ENCODE results near the gene OGDH.
A peak's percentile ranks its signal among the peaks of the same experiment; 100 is the strongest.

OGDH gene

GRCh38 chr7:44735403-44736165, 129.2 kb downstream of the OGDH start (continued):
- TF ChIP-seq ZNF324 (tag by site-specific recombination; IDR thresholded peaks at IDR 0.05) (no peak), REPIN1 (tag by site-specific recombination; IDR thresholded peaks at IDR 0.05; ENCODE audit: low read depth) (no peak), ZNF214 (tag by site-specific recombination; IDR thresholded peaks at IDR 0.05; ENCODE audit: borderline replicate concordance) (no peak), ZNF777 (tag by site-specific recombination; IDR thresholded peaks at IDR 0.05; ENCODE audit: borderline replicate concordance) (no peak), ZBTB6 (tag by site-specific recombination; IDR thresholded peaks at IDR 0.05) (no peak), ZNF626 (tag by site-specific recombination; IDR thresholded peaks at IDR 0.05) (no peak), ZFP37 (tag by site-specific recombination; IDR thresholded peaks at IDR 0.05) (no peak), OSR2 (tag by site-specific recombination; IDR thresholded peaks at IDR 0.05) (no peak), ZNF558 (tag by site-specific recombination; IDR thresholded peaks at IDR 0.05) (no peak), ZNF571 (tag by site-specific recombination; IDR thresholded peaks at IDR 0.05) (no peak), ELK4 (IDR thresholded peaks at IDR 0.05; ENCODE audit: borderline replicate concordance, low read depth, low read length) (no peak), ZNF585B (tag by site-specific recombination; IDR thresholded peaks at IDR 0.05) (no peak), ZNF16 (tag by site-specific recombination; IDR thresholded peaks at IDR 0.05; ENCODE audit: low read depth) (no peak), ZNF146 (tag by site-specific recombination; IDR thresholded peaks at IDR 0.05) (peak; percentile 88), ZNF335 (tag by site-specific recombination; conservative IDR thresholded peaks at IDR 0.05) (no peak), ZNF629 (tag by site-specific recombination; IDR thresholded peaks at IDR 0.05) (peak; percentile 58), GLIS2 (tag by site-specific recombination; IDR thresholded peaks at IDR 0.05) (no peak), WT1 (tag by site-specific recombination; IDR thresholded peaks at IDR 0.05) (no peak), ZNF10 (tag by site-specific recombination; IDR thresholded peaks at IDR 0.05) (no peak), ZNF660 (tag by site-specific recombination; IDR thresholded peaks at IDR 0.05) (peak; percentile 94), ZNF132 (tag by site-specific recombination; IDR thresholded peaks at IDR 0.05; ENCODE audit: borderline replicate concordance) (no peak), ZNF623 (tag by site-specific recombination; IDR thresholded peaks at IDR 0.05) (no peak), PBX3 (CRISPR knock-in tag; IDR thresholded peaks at IDR 0.05) (no peak), TRIM28 (IDR thresholded peaks at IDR 0.05; ENCODE audit: borderline replicate concordance, low read length) (no peak)

GRCh38 chr7:44736896-44737295, 130.5 kb downstream of the OGDH start:
- ChIA-PET CTCF (interaction anchor here (0.5 to 0.6 kb wide), 2 partner anchors 23 to 549 kb away, joined by 3 read pairs; no protein-coding TSS in a partner anchor), POLR2A (no interaction called here)
- no peak overlapping the region for H3K27ac ChIP-seq (ENCODE audit: extremely low read depth, low read depth, low read length)

More at GRCh38 chr7:44736896-44737295, 130.5 kb downstream of the OGDH start:
- no peak overlapping the region for H3K4me3 ChIP-seq (ENCODE audit: low read depth, low read length)
- no peaks in the 10 kb centered on the region for H3K4me1 ChIP-seq (ENCODE audit: control insufficient read depth, insufficient read depth, low read length)
- no peak for TF ChIP-seq ZNF2 (tag by site-specific recombination; IDR thresholded peaks at IDR 0.05)
- peak; percentile 70 for TF ChIP-seq SCRT2 (tag by site-specific recombination; IDR thresholded peaks at IDR 0.05)
- no peak for TF ChIP-seq ZNF24 (tag by site-specific recombination; IDR thresholded peaks at IDR 0.05)
- H3K36me3 ChIP-seq (ENCODE audit: control insufficient read depth in 2 of 2, insufficient read depth in 1 of 2, low read length in 2 of 2), result no peaks in the 10 kb centered on the region
- no peaks in the 10 kb centered on the region for H3K9me3 ChIP-seq (ENCODE audit: control insufficient read depth, insufficient read depth, low read depth, low read length)
